Kidney (tissue), 14 donors: ENCODE results near the gene GALNT7. TPM values are rescaled to one million over a fixed set of nuclear protein-coding genes. Genes with fewer than 3 reads are reported as not detected.

Source experiments
- DNase-seq, 5 donors: peaks; one replicate each; pipeline ENCODE4 v3.0.0-alpha.2; 2013 to 2020
- FAIRE-seq: peaks from 2 replicates; lab custom pipeline; 2012; peaks lifted over from hg19 to GRCh38; lab: Jason Lieb, UNC
- H3K27ac ChIP-seq, 2 donors: one replicate each; pipeline ENCODE4 v1.7.0; 2013; ENCODE audit warnings: low read depth in 2 of 2, low read length in 2 of 2, inconsistent platforms in 1 of 2
- H3K27me3 ChIP-seq: one replicate; pipeline ENCODE4 v1.7.1; 2013; ENCODE audit warnings: low read length, inconsistent platforms; ENCODE audit not compliant: control insufficient read depth, insufficient read depth
- H3K36me3 ChIP-seq, 3 donors: one replicate each; pipeline versions ENCODE4 v1.7.0 to v1.7.1; 2013; ENCODE audit warnings: low read length in 3 of 3, control low read depth in 1 of 3, inconsistent platforms in 1 of 3; ENCODE audit not compliant: insufficient read depth in 3 of 3, control insufficient read depth in 2 of 3
- H3K4me1 ChIP-seq, 3 donors: one replicate each; pipeline versions ENCODE4 v1.7.0 to v1.7.1; 2013; ENCODE audit warnings: low read length in 3 of 3, inconsistent platforms in 1 of 3, low read depth in 1 of 3; ENCODE audit not compliant: control insufficient read depth in 2 of 3, insufficient read depth in 2 of 3
- H3K4me3 ChIP-seq, 3 donors: one replicate each; pipeline versions ENCODE4 v1.7.0 to v1.8.1; 2013; ENCODE audit warnings: low read length in 3 of 3, control low read depth in 1 of 3, inconsistent platforms in 1 of 3
- H3K9ac ChIP-seq, 3 donors: one replicate each; pipeline versions ENCODE4 v1.7.0 to v1.7.1; 2013; ENCODE audit warnings: low read length in 3 of 3, control low read depth in 1 of 3, inconsistent platforms in 1 of 3
- H3K9me3 ChIP-seq, 3 donors: one replicate each; pipeline versions ENCODE4 v1.7.0 to v1.7.1; 2013; ENCODE audit warnings: low read length in 3 of 3, control low read depth in 1 of 3, inconsistent platforms in 1 of 3; ENCODE audit not compliant: control insufficient read depth in 2 of 3, insufficient read depth in 1 of 3
- CTCF ChIP-seq: IDR thresholded peaks from 3 replicates; pipeline ENCODE4 v1.5.1; 2012; ENCODE audit warnings: mild to moderate bottlenecking, moderate library complexity, borderline replicate concordance; ENCODE audit not compliant: insufficient read depth; ENCODE audit errors: extremely low read depth
- intact Hi-C: fragments of 100-400 bp; cut with DNase I; formaldehyde crosslinking; loops from one replicate; pipeline ENCODE4 v1.11.1; 2022
- polyA plus RNA-seq: library from polyadenylated mRNA; stranded (reverse); fragments of 350-450 nt; fragmentation: Illumina TruSeq; extraction: RNeasy Lipid Tissue Mini Kit (QIAGEN cat#74804); gene quantifications from one replicate; pipeline ENCODE4 v1.2.3, GENCODE V29; 2014; ENCODE audit warnings: low read depth, low replicate concordance; ENCODE audit not compliant: insufficient read depth
- total RNA-seq: library from RNA; stranded (reverse); fragmentation: NEBNext Ultra II Directional; extraction: Animal tissue kit (Norgen Biotek cat#: 25700); gene quantifications from one replicate; pipeline ENCODE4 v1.2.1, GENCODE V29; 2021
- donor health status: control.
- donor health status: control.
- donor health status: control.
- donor health status: control.
- donor health status: control.
- donor health status: DM: yes; HTN: yes; CAD: no.
- donor health status: Normal renal cell carcinoma (clear cell type).

Gene GALNT7
- total and polyA plus RNA-seq, 2 donors from 2014 or later, result 3.8 to 25.6 TPM

- DNase-seq (peak in 2 of 5 donors; percentile 36 to 55), FAIRE-seq (no peak)
- H3K9ac ChIP-seq, result no peak overlapping the region
- H3K36me3 ChIP-seq, result no peaks in the 10 kb centered on the region
- H3K9me3 ChIP-seq, result no peaks in the 10 kb centered on the region
- no peak overlapping the region for H3K4me3 ChIP-seq
- H3K27ac ChIP-seq, result no peak overlapping the region
- TF ChIP-seq CTCF, result no peak
- H3K27me3 ChIP-seq, result no peaks in the 10 kb centered on the region
- intact Hi-C loops, result no loop called here
- H3K4me1 ChIP-seq, result no peaks in the 10 kb centered on the region
Measured at GRCh38 chr4:173270312-173271027, 101.9 kb downstream of the GALNT7 start.

- Histone ChIP-seq H3K9ac (no peak overlapping the region), H3K4me3 (no peak overlapping the region), H3K9me3 (no peaks in the 10 kb centered on the region), H3K36me3 (no peaks in the 10 kb centered on the region), H3K27me3 (no peaks in the 10 kb centered on the region), H3K4me1 (no peaks in the 10 kb centered on the region), H3K27ac (no peak overlapping the region)
- DNase-seq (no peak), FAIRE-seq (no peak)
- TF ChIP-seq CTCF, result no peak
- intact Hi-C loops, result no loop called here
Measured at GRCh38 chr4:173272314-173272713, 103.7 kb downstream of the GALNT7 start.

GRCh38 chr4:173272996-173273395 is 104.4 kb downstream of the GALNT7 start:
- TF ChIP-seq CTCF, result no peak
- Histone ChIP-seq H3K9me3 (no peaks in the 10 kb centered on the region), H3K27me3 (no peaks in the 10 kb centered on the region), H3K9ac (no peak overlapping the region), H3K4me1 (no peaks in the 10 kb centered on the region), H3K36me3 (no peaks in the 10 kb centered on the region), H3K27ac (no peak overlapping the region), H3K4me3 (no peak overlapping the region)
- DNase-seq (no peak), FAIRE-seq (no peak)
- intact Hi-C loops, result no loop called here
